GM19043 (cell line): ENCODE results near the gene GAS7.
"Not testable (repeated sequence)": the region's sequence is repeated elsewhere in the genome, so short reads cannot be mapped to it uniquely, and the experiment has no call there.

ENCODE experiments used
- ATAC-seq: cut with Tn5 transposase; IDR thresholded peaks from one replicate; pipeline ENCODE4 v1.9.1; 2021; ENCODE audit warnings: low read depth; ENCODE audit not compliant: unreplicated experiment

GAS7 gene

GRCh38 chr17:10032118-10032852, 166.1 kb downstream of the GAS7 start:
- ATAC-seq: no peak

- ATAC-seq: no peak
These were observed 166.8 kb downstream of the GAS7 start for GRCh38 chr17:10031606-10032005.

- no peak for ATAC-seq
These were observed 167.3 kb downstream of the GAS7 start for GRCh38 chr17:10031127-10031526.

- no peak for ATAC-seq
These were observed 169.3 kb downstream of the GAS7 start for GRCh38 chr17:10029129-10029528.

- no peak for ATAC-seq
These were observed 172.2 kb downstream of the GAS7 start for GRCh38 chr17:10025976-10026901.

GRCh38 chr17:10025224-10025623, 173.2 kb downstream of the GAS7 start:
- ATAC-seq: no peak

- no peak for ATAC-seq
These were observed 176.0 kb downstream of the GAS7 start for GRCh38 chr17:10022416-10022815.

GRCh38 chr17:10021272-10021984, 177.0 kb downstream of the GAS7 start:
- ATAC-seq: no peak

- no peak for ATAC-seq
These were observed 178.4 kb downstream of the GAS7 start for GRCh38 chr17:10019941-10020451.

- peak; percentile 61 for ATAC-seq
These were observed 179.9 kb downstream of the GAS7 start for GRCh38 chr17:10018461-10018891.

GRCh38 chr17:10016958-10017570, 181.3 kb downstream of the GAS7 start:
- not testable (repeated sequence) for ATAC-seq

- ATAC-seq: peak; percentile 78
These were observed 184.9 kb downstream of the GAS7 start for GRCh38 chr17:10013365-10014112.

- ATAC-seq: no peak
These were observed 187.7 kb downstream of the GAS7 start for GRCh38 chr17:10010752-10011151.

- ATAC-seq: no peak
These were observed 194.7 kb downstream of the GAS7 start for GRCh38 chr17:10003705-10004104.

- not testable (repeated sequence) for ATAC-seq
These were observed 195.6 kb downstream of the GAS7 start for GRCh38 chr17:10002567-10003360.

GRCh38 chr17:10001306-10001873, 197.0 kb downstream of the GAS7 start:
- ATAC-seq: no peak

GRCh38 chr17:9999919-10000695, 198.3 kb downstream of the GAS7 start:
- ATAC-seq: no peak

- no peak for ATAC-seq
These were observed 200.3 kb downstream of the GAS7 start for GRCh38 chr17:9998060-9998459.
